Mucosa of descending colon (tissue), 3 donors: ENCODE data around the gene ATP6V0A4. TPM values are rescaled to one million over a fixed set of nuclear protein-coding genes. Genes with fewer than 3 reads are reported as not detected.

Experiments
- ATAC-seq: fragments of 200-7000 bp; cut with Tn5 transposase; one replicate; pipeline ENCODE4 v1.9.1; 2020; ENCODE audit warnings: mild to moderate bottlenecking, moderate library complexity
- DNase-seq, 3 donors: peaks; one replicate each; pipeline ENCODE4 v3.0.0-alpha.2; 2020
- H3K36me3 ChIP-seq: fragments of 200-600 bp; one replicate; pipeline ENCODE4 v1.8.0; 2021; ENCODE audit warnings: low read depth, mild to moderate bottlenecking
- H3K4me1 ChIP-seq: fragments of 200-600 bp; one replicate; pipeline ENCODE4 v1.8.0; 2021; ENCODE audit warnings: low read depth, mild to moderate bottlenecking
- H3K4me3 ChIP-seq: fragments of 200-600 bp; one replicate; pipeline ENCODE4 v1.8.0; 2021; ENCODE audit warnings: mild to moderate bottlenecking
- H3K9me3 ChIP-seq: fragments of 200-600 bp; one replicate; pipeline ENCODE4 v1.8.0; 2021; ENCODE audit warnings: mild to moderate bottlenecking
- intact Hi-C, 2 donors: fragments of 100-400 bp; cut with DNase I in 1 of 2; cut with micrococcal nuclease in 1 of 2; formaldehyde crosslinking; loops; one replicate each; pipeline versions ENCODE4 v1.11.0 to v1.11.1; 2022; cut with DNase I, micrococcal nuclease
- total RNA-seq, 3 donors: library from RNA; stranded (reverse); fragmentation: NEBNext Ultra II Directional in 2 of 3; extraction: Animal tissue kit (Norgen Biotek cat#: 25700) in 2 of 3; gene quantifications; one replicate each; pipeline versions ENCODE4 v1.2.1 to v1.2.4, GENCODE V29; 2021 to 2023
- TF ChIP-seq, protein P1 (sequence below): fragments of 200-600 bp; IDR thresholded peaks from one replicate; pipeline ENCODE4 v1.8.0; 2022; ENCODE audit warnings: antibody characterized with exemption, mild to moderate bottlenecking
- donor health status: DM: no; HTN: no; CAD: no; lungs with moderate emphysema.
- donor health status: DM: no; HTN: no; CAD: no.
- donor health status: DM: no; HTN: yes; CAD: no.

ATP6V0A4 gene
- total RNA-seq, 3 donors from 2014 or later = not detected

DNA sequence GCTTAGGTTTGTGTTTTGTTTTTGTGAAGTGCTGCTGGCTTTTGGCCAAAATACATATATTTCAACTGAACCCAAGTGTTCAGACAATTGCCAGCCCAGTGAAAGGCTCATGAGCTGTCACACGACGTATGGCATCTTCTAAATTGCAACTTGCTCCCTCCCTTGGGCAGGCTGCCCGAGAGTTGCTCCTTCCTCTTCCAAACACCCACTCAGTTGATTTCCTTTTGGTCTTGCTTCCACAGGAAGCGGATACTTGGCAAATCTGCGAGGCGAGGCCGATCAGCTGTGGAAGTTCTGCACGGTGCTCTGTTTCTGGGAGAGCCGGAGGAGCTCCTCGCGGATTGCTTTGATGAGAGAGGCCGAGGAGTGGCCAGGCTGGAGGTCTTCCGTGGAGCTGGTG lies 39.6 kb upstream of the ATP6V0A4 start:
- Histone ChIP-seq H3K4me3 (no peak overlapping the region), H3K36me3 (no peaks in the 10 kb centered on the region), H3K4me1 (no peaks in the 10 kb centered on the region), H3K9me3 (no peaks in the 10 kb centered on the region)
- TF ChIP-seq, protein P1, sequence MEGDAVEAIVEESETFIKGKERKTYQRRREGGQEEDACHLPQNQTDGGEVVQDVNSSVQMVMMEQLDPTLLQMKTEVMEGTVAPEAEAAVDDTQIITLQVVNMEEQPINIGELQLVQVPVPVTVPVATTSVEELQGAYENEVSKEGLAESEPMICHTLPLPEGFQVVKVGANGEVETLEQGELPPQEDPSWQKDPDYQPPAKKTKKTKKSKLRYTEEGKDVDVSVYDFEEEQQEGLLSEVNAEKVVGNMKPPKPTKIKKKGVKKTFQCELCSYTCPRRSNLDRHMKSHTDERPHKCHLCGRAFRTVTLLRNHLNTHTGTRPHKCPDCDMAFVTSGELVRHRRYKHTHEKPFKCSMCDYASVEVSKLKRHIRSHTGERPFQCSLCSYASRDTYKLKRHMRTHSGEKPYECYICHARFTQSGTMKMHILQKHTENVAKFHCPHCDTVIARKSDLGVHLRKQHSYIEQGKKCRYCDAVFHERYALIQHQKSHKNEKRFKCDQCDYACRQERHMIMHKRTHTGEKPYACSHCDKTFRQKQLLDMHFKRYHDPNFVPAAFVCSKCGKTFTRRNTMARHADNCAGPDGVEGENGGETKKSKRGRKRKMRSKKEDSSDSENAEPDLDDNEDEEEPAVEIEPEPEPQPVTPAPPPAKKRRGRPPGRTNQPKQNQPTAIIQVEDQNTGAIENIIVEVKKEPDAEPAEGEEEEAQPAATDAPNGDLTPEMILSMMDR = no peak
- ATAC-seq (no peak), DNase-seq (peak in 1 of 3 donors; percentile 2)
- intact Hi-C loops = no loop called here

DNA sequence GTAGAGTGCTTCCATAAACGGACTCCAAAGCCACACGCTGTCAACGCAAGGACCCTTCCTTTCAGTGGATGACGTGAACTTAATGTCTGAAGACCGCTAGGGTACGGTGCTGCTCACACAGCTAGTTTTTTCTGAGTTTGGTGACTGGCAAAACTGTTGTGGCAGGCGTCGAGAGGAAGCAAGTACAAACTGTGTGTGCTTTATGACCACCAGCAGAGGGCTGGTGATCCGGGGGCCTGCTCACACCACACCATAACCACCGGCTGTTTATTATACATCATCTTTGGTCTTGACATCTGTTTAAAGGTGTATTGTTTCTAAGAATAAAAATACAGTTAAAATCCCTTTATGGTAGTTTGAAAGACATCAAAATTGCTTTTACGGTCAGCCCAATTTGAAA lies 37.1 kb upstream of the ATP6V0A4 start:
- H3K4me3 ChIP-seq = no peak overlapping the region
- TF ChIP-seq, protein P1 = no peak
- H3K4me1 ChIP-seq = no peaks in the 10 kb centered on the region
- no peaks in the 10 kb centered on the region for H3K36me3 ChIP-seq
- intact Hi-C loops = no loop called here
- DNase-seq = no peak
- ATAC-seq = no peak
- H3K9me3 ChIP-seq = no peaks in the 10 kb centered on the region

DNA sequence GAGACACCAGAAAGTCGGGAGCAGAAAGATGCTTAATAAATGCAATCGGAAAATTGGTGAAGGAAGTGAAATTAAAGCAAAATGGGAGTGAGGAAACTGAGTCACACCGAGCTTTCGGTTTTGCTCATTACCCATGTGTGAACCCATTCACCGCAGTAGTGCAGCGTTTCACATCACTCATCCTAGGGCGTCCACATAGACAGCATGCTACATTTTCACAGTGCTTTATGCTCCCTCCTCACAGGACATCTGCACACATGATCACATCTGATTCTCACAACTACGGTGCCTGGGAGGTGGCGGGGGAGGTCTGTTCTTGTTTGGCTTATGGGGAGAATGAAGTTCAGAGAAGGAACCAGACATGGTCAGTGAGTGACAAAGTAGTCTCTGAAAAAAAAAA lies 36.6 kb upstream of the ATP6V0A4 start:
- ATAC-seq = no peak
- TF ChIP-seq, protein P1 = no peak
- DNase-seq = no peak

DNA sequence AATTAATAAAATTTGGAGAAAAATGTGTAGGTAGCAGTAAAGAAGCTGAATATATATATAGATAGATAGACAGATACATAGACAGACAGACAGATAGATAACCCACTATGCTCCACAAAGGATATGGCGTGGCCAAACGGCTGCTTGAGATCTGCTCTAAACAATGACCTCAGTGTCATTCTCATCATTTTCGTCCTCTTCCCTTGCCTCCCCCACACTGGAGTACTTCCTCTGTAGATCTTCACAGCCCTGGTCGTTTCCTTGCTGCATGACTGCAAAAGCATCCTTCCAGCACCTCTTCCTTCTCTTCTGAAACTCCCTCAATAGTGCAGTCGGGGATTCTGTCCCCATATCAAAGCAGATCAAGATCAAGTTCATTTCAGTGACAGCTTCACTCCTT lies 35.6 kb upstream of the ATP6V0A4 start:
- H3K36me3 ChIP-seq = no peaks in the 10 kb centered on the region
- no peaks in the 10 kb centered on the region for H3K4me1 ChIP-seq
- DNase-seq (no peak), ATAC-seq (no peak)
- TF ChIP-seq, protein P1 = no peak
- H3K4me3 ChIP-seq = no peak overlapping the region
- H3K9me3 ChIP-seq = no peaks in the 10 kb centered on the region
- intact Hi-C loops = no loop called here

More for the DNA sequence above, 36.6 kb upstream of the ATP6V0A4 start:
- no peaks in the 10 kb centered on the region for H3K9me3 ChIP-seq
- no peak overlapping the region for H3K4me3 ChIP-seq
- intact Hi-C loops = no loop called here
- no peaks in the 10 kb centered on the region for H3K36me3 ChIP-seq
- H3K4me1 ChIP-seq = no peaks in the 10 kb centered on the region

DNA sequence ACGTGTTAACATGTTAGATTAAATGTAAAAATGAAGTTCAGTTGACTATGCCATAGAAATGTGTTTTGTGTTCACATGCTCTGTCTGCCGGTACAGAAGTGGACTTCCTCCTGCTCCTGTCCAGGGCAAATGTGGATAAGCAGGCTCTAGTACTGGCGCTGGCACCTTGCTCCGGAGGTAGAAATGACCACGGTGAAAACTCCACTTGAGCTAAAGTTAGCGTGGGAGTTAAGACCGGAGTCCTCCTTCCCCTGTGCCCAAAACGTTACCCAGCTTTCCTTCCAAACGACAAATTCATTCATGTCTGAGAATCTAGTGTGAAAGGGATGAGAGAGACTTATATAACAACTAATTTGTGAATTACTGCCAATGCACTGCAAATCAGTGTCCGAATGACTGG lies 35.0 kb upstream of the ATP6V0A4 start:
- intact Hi-C loops = no loop called here
- DNase-seq (no peak), ATAC-seq (no peak)
- H3K4me1 ChIP-seq = no peaks in the 10 kb centered on the region
- no peaks in the 10 kb centered on the region for H3K9me3 ChIP-seq
- TF ChIP-seq, protein P1 = no peak
- H3K36me3 ChIP-seq = no peaks in the 10 kb centered on the region
- H3K4me3 ChIP-seq = no peak overlapping the region

DNA sequence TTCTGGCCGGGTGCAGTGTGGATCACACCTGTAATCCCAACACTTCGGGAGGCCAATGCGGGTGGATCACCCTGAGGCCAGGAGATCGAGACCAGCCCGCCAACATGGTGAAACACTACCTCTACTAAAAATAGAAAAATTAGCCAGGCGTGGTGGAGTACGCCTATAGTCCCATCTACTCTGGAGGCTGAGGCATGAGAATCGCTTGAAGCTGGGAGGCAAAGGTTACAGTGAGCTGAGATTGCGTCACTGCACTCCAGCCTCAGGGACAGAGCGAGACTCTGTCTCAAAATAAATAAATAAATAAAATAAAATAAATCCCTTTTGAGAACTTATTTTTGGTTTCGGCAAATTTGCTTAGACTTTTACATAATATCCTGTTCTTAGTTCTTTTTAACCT lies 31.3 kb upstream of the ATP6V0A4 start:
- TF ChIP-seq, protein P1 = no peak
- H3K4me1 ChIP-seq = no peaks in the 10 kb centered on the region
- no peaks in the 10 kb centered on the region for H3K36me3 ChIP-seq
- no peak overlapping the region for H3K4me3 ChIP-seq
- H3K9me3 ChIP-seq = no peaks in the 10 kb centered on the region
- DNase-seq (no peak), ATAC-seq (no peak)
- intact Hi-C loops = no loop called here
